ENCODE results near the gene CA11.

CA11 gene

GRCh38 chr19:48631225-48631624, 14.8 kb downstream of the CA11 start:
- no peaks in the 10 kb centered on the region for H4K20me1 ChIP-seq (ENCODE audit: control insufficient read depth, insufficient read depth, low read depth, low read length)
- no peaks in the 10 kb centered on the region for H3K9me2 ChIP-seq (replicated peaks; ENCODE audit: control insufficient read depth, low read length)
- H3K36me3 ChIP-seq (ENCODE audit: control insufficient read depth, low read length): peaks cover 35% of the 10 kb centered on the region
- H3K27me3 ChIP-seq (ENCODE audit: control insufficient read depth, low read length): no peaks in the 10 kb centered on the region
- TF ChIP-seq CTCF (IDR thresholded peaks at IDR 0.05; ENCODE audit: low read depth, low read length, poor library complexity, severe bottlenecking): no peak
- no peak for TF ChIP-seq EZH2phosphoT487 (IDR thresholded peaks at IDR 0.05; ENCODE audit: borderline replicate concordance, low read length)
- H3K27ac ChIP-seq (ENCODE audit: low read depth, low read length): no peak overlapping the region
- no peak overlapping the region for H3K4me2 ChIP-seq (ENCODE audit: low read length)
- H3K9me3 ChIP-seq (ENCODE audit: control insufficient read depth, insufficient read depth, low read length): no peaks in the 10 kb centered on the region
- peaks cover 8% of the 10 kb centered on the region; the same call in 1 of the 2 replicates for H3F3A ChIP-seq (ENCODE audit: control insufficient read depth, insufficient read depth)
- H3K79me2 ChIP-seq (ENCODE audit: control insufficient read depth, low read length): peaks cover 24% of the 10 kb centered on the region
- H3K4me1 ChIP-seq (ENCODE audit: control insufficient read depth, low read length): peaks cover 33% of the 10 kb centered on the region
- no peak overlapping the region for H3K4me3 ChIP-seq (ENCODE audit: low read length)

GRCh38 chr19:48630296-48631063, 15.5 kb downstream of the CA11 start:
- Histone ChIP-seq H3K27me3 (ENCODE audit: control insufficient read depth, low read length) (no peaks in the 10 kb centered on the region), H3K79me2 (ENCODE audit: control insufficient read depth, low read length) (peaks cover 18% of the 10 kb centered on the region), H3F3A (ENCODE audit: control insufficient read depth, insufficient read depth) (peaks cover 8% of the 10 kb centered on the region; the same call in 1 of the 2 replicates), H3K4me1 (ENCODE audit: control insufficient read depth, low read length) (peaks cover 28% of the 10 kb centered on the region), H3K4me3 (ENCODE audit: low read length) (no peak overlapping the region), H4K20me1 (ENCODE audit: control insufficient read depth, insufficient read depth, low read depth, low read length) (no peaks in the 10 kb centered on the region), H3K4me2 (ENCODE audit: low read length) (no peak overlapping the region), H3K36me3 (ENCODE audit: control insufficient read depth, low read length) (peaks cover 35% of the 10 kb centered on the region), H3K9me3 (ENCODE audit: control insufficient read depth, insufficient read depth, low read length) (no peaks in the 10 kb centered on the region), H3K9me2 (replicated peaks; ENCODE audit: control insufficient read depth, low read length) (no peaks in the 10 kb centered on the region), H3K27ac (ENCODE audit: low read depth, low read length) (no peak overlapping the region)
- no peak for TF ChIP-seq EZH2phosphoT487 (IDR thresholded peaks at IDR 0.05; ENCODE audit: borderline replicate concordance, low read length)
- TF ChIP-seq CTCF (IDR thresholded peaks at IDR 0.05; ENCODE audit: low read depth, low read length, poor library complexity, severe bottlenecking): no peak

GRCh38 chr19:48629599-48630295, 16.2 kb downstream of the CA11 start:
- Histone ChIP-seq H4K20me1 (ENCODE audit: control insufficient read depth, insufficient read depth, low read depth, low read length) (no peaks in the 10 kb centered on the region), H3K4me2 (ENCODE audit: low read length) (no peak overlapping the region), H3K4me3 (ENCODE audit: low read length) (no peak overlapping the region), H3K4me1 (ENCODE audit: control insufficient read depth, low read length) (peaks cover 22% of the 10 kb centered on the region), H3F3A (ENCODE audit: control insufficient read depth, insufficient read depth) (peaks cover 4% of the 10 kb centered on the region; the same call in 1 of the 2 replicates), H3K27me3 (ENCODE audit: control insufficient read depth, low read length) (no peaks in the 10 kb centered on the region), H3K36me3 (ENCODE audit: control insufficient read depth, low read length) (peaks cover 39% of the 10 kb centered on the region), H3K9me3 (ENCODE audit: control insufficient read depth, insufficient read depth, low read length) (no peaks in the 10 kb centered on the region), H3K79me2 (ENCODE audit: control insufficient read depth, low read length) (peaks cover 20% of the 10 kb centered on the region), H3K27ac (ENCODE audit: low read depth, low read length) (no peak overlapping the region), H3K9me2 (replicated peaks; ENCODE audit: control insufficient read depth, low read length) (no peaks in the 10 kb centered on the region)
- TF ChIP-seq CTCF (IDR thresholded peaks at IDR 0.05; ENCODE audit: low read depth, low read length, poor library complexity, severe bottlenecking) (no peak), EZH2phosphoT487 (IDR thresholded peaks at IDR 0.05; ENCODE audit: borderline replicate concordance, low read length) (no peak)
